GM20000 (cell line): Measurements from ENCODE around the gene CRHR1.

Experiments used
- DNase-seq: peaks from one replicate; pipeline ENCODE4 v3.0.0; 2012; ENCODE audit warnings: low spot score
- TF ChIP-seq, protein P1 (sequence below): IDR thresholded peaks from 2 replicates; pipeline ENCODE4 v1.5.1; 2012; ENCODE audit warnings: mild to moderate bottlenecking, control low read depth; ENCODE audit errors: extremely low read depth, missing control alignments

Gene CRHR1

DNA sequence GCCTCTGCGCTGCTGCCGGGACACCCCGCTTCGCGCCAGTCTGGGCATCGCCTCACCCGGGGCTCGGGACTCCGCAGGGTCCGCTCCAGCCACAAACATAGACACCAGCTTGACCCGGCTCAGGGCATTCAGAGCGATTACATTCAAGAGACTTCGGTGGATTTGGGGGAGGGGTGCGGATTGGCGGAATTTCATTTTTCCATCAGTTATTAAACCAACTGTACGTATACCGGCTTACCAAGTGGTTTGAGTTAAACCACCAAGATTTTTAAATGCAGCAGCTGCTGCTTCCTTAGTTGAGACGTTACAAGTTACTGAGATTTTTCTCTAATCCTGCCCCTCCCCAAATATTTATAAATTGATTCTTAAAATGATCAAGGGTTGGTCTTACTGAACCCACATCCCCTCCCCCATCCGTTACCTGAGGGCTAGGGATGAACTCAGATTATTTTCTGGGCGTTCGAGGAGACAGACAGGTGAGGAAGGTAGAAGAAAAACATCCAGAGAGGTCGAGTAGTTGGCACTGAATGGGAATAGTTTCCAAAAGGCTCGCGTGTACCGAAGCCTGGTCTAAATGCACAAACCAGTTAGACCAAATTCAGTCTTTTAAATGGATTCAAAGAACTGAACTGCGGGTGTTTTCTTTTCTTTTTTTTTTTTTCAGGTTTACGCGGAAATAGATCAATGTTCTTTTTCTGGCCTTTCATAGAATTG lies 1.5 kb downstream of the CRHR1 start:
- TF ChIP-seq, protein P1, sequence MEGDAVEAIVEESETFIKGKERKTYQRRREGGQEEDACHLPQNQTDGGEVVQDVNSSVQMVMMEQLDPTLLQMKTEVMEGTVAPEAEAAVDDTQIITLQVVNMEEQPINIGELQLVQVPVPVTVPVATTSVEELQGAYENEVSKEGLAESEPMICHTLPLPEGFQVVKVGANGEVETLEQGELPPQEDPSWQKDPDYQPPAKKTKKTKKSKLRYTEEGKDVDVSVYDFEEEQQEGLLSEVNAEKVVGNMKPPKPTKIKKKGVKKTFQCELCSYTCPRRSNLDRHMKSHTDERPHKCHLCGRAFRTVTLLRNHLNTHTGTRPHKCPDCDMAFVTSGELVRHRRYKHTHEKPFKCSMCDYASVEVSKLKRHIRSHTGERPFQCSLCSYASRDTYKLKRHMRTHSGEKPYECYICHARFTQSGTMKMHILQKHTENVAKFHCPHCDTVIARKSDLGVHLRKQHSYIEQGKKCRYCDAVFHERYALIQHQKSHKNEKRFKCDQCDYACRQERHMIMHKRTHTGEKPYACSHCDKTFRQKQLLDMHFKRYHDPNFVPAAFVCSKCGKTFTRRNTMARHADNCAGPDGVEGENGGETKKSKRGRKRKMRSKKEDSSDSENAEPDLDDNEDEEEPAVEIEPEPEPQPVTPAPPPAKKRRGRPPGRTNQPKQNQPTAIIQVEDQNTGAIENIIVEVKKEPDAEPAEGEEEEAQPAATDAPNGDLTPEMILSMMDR = no peak
- DNase-seq = no peak

DNA sequence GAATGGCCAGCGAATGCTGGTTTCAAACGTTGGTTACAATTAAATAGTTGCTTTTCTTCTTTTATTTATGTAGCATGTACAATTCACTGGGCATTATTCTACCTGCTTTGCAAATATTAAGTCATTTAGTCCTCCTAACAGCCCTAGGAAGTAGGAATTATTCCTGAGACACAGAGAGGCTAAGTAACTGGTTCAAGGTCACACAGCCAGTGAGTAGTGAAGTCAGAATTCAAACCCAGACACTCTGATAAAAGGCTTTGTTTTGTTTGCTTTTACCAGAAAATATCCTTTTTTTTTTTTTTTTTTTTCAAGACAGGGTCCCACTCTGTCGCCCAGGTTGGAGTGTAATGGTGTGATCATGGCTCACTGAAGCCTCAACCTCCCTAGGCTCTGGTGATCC lies 2.2 kb downstream of the CRHR1 start:
- no peak for DNase-seq
- TF ChIP-seq, protein P1 = no peak

DNA sequence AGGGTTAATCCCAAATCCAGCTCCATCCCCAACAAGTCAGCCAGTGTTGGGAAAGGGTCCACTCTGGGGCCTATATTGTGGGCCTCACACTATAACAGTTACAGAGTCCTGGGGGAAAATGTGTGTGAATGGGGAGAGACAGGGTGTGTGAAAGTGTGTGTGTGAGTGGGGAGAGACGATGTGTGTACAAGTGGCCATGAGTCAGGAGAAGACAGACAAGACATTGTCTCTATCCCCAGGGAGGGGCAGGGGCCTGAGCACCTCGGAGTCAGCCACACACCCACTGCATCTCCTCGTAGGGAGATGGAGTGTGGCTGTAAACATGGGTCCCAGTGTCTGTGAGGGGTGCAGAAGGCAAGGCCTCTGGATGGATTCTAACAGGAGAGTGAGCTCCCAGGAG lies 2.9 kb downstream of the CRHR1 start:
- TF ChIP-seq, protein P1 = no peak
- DNase-seq = no peak

DNA sequence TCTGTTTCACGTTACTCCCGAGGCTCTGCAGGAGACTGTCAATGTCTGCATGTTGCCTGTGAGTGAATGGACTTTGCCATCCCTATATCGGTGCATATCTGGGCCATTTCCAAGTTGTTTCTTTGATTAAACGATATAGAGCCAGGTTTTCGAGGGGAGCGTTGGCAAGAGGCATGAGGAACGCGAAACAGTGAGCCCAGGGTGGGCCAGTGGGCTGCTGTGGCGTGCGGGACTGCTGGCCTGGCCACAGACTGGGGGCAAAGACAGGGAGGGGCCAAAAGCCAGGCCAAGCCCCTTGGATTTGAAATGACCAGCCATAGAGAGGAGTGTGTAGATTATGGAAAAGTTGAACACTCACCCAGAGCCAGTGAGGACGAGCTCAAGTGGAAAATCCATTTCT lies 3.5 kb downstream of the CRHR1 start:
- TF ChIP-seq, protein P1 = no peak
- DNase-seq = no peak

DNA sequence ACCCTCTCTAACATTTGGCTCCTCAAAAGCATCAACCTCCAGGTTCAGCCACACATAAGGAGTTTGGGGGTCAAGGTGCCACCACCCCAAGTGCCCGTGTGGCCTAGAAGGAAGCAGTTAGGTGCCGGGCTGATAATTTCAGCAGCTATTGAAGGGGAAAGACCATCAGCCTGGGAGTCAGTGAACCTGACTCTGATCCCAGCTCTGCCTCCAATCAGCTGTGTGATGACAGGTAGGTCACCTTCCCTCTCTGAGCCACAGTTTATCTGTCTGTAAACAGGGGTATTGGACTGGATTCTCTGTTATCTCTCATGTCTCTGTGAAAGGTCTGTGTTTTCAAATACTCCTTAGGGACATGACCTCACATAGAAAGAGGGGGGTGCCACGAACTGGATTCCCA lies 3.9 kb downstream of the CRHR1 start:
- TF ChIP-seq, protein P1 = no peak
- DNase-seq = no peak

DNA sequence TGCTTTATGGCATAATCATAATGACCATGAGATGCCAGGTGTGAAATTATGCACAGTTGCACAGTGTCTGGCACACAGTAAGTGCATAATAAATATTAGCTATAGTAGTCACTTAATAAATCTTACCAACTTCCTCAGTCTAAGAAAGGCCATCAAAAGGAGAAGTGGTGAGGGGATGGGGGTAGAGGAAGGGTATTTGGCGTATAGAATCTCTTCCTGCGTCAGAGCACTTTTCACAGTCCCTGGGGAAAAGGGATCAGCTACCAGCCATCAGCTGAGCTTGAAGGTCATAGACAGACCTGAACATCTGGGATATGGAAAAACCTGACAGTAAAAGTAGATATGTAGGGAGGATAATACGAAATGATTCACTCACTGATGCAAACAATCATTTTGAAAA lies 5.8 kb downstream of the CRHR1 start:
- TF ChIP-seq, protein P1 = no peak
- no peak for DNase-seq

DNA sequence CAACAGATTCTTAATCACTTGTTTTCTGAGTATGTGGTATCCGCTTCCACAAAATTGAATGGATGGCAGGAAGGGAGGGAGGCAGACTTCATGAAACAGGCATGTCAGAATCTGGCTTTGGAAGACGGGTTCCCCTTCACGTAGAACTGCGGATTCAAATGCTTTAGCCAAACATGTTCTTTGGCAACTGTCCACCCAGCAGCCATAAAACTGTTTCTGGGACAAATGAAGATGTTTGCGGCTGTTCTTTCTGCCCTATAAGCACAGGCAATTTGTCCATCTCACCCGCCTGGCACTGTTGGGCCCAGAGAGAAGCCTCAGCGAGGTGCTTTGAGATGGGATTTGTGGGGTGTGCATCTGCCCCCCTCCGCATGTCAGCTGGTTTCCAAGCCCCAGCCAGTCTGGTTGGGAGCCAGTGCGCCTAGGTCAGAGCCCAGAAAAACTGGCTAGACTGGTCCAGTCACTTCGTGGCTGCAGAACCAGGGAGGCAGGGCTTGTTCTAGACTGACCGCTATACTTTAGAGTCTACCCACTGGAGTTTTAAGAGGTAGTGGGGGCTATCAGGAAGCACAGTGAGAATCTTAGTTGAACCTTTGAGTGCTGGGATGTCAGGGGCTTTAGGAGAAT lies 6.3 kb downstream of the CRHR1 start:
- DNase-seq = no peak
- TF ChIP-seq, protein P1 = no peak
